K562 (cell line): Measurements from ENCODE around the gene NDST3. TPM values are rescaled to one million over a fixed set of nuclear protein-coding genes. Genes with fewer than 3 reads are reported as not detected.

Experiments used
- CBFB ChIP-seq: sonication (generic); formaldehyde crosslinking; IDR thresholded peaks from 2 replicates; pipeline ENCODE4 v1.4.0; 2020; ENCODE audit warnings: mild to moderate bottlenecking, missing genetic modification reagents
- ELF1 ChIP-seq: fragments of 200-800 bp; sonication (Bioruptor generic); IDR thresholded peaks from 2 replicates; pipeline ENCODE4 v1.6.1; 2016; ENCODE audit warnings: missing genetic modification characterization, missing compliant biosample characterization
- FOSL1 ChIP-seq: fragments of 200-800 bp; sonication (Bioruptor generic); conservative IDR thresholded peaks from 2 replicates; pipeline ENCODE4 v1.6.1; 2016; ENCODE audit warnings: missing genetic modification characterization, missing compliant biosample characterization
- FOXA1 ChIP-seq: fragments of 450-650 bp; IDR thresholded peaks from 2 replicates; pipeline ENCODE4 v1.6.1; 2016; ENCODE audit warnings: mild to moderate bottlenecking, borderline replicate concordance
- NR3C1 ChIP-seq: sonication (generic); formaldehyde crosslinking; IDR thresholded peaks from 2 replicates; pipeline ENCODE4 v1.8.1; 2022; ENCODE audit warnings: missing genetic modification reagents
- PCBP1 ChIP-seq: fragments of 200-400 bp; formaldehyde crosslinking; IDR thresholded peaks from 2 replicates; pipeline ENCODE4 v1.6.1; 2018; ENCODE audit warnings: mild to moderate bottlenecking, low read depth, low read length; ENCODE audit not compliant: poor library complexity, severe bottlenecking
- PHB ChIP-seq: fragments of 250-450 bp; sonication (Bioruptor Pico); IDR thresholded peaks from 2 replicates; pipeline ENCODE4 v1.5.0; 2021
- PHB2 ChIP-seq: fragments of 450-650 bp; IDR thresholded peaks from 2 replicates; pipeline ENCODE4 v1.6.1; 2017; ENCODE audit warnings: low read depth
- PKNOX1 ChIP-seq: fragments of 450-650 bp; IDR thresholded peaks from 2 replicates; pipeline ENCODE4 v1.6.1; 2016
- POLR2AphosphoS2 ChIP-seq: IDR thresholded peaks from 2 replicates; pipeline ENCODE4 v1.6.1; 2012; ENCODE audit warnings: low read length, improper control_type of control experiment
- PTTG1 ChIP-seq: fragments of 450-650 bp; IDR thresholded peaks from 2 replicates; pipeline ENCODE4 v1.6.1; 2016; ENCODE audit warnings: low read depth, mild to moderate bottlenecking, missing genetic modification characterization, missing compliant biosample characterization
- RFX5 ChIP-seq: IDR thresholded peaks from 2 replicates; pipeline ENCODE4 v1.6.1; 2011; ENCODE audit warnings: low read depth, mild to moderate bottlenecking, improper control_type of control experiment, low read length
- SETDB1 ChIP-seq: IDR thresholded peaks from one replicate; pipeline ENCODE4 v1.6.1; 2012; ENCODE audit warnings: low read length, control low read depth, inconsistent platforms
- TBL1XR1 ChIP-seq, 2 experiments: IDR thresholded peaks; 2 replicates each; pipeline ENCODE4 v1.6.1; 2012; ENCODE audit warnings: improper control_type of control experiment in 2 of 2, low read length in 2 of 2, mild to moderate bottlenecking in 1 of 2
- TGIF2 ChIP-seq: sonication (generic); formaldehyde crosslinking; IDR thresholded peaks from 2 replicates; pipeline ENCODE4 v1.8.1; 2022; ENCODE audit warnings: mild to moderate bottlenecking, missing genetic modification reagents, moderate library complexity
- TRIM24 ChIP-seq, 2 experiments: fragments of 450-650 bp; IDR thresholded peaks; 2 replicates each; pipeline ENCODE4 v1.6.1; 2016
- XRCC4 ChIP-seq: IDR thresholded peaks from one replicate; pipeline ENCODE4 v1.6.1; 2011; ENCODE audit not compliant: insufficient read depth, insufficient read length; ENCODE audit errors: extremely low read depth
- ZKSCAN8 ChIP-seq: fragments of 200-800 bp; sonication (Bioruptor generic); IDR thresholded peaks from 2 replicates; pipeline ENCODE4 v1.6.1; 2016; ENCODE audit warnings: missing genetic modification characterization, missing compliant biosample characterization
- ZNF134 ChIP-seq: fragments of 250-450 bp; sonication (Bioruptor Pico); conservative IDR thresholded peaks from 2 replicates; pipeline ENCODE4 v1.4.0; 2020
- ZNF561 ChIP-seq: fragments of 450-650 bp; formaldehyde crosslinking; conservative IDR thresholded peaks from 2 replicates; pipeline ENCODE4 v1.4.0; 2020; ENCODE audit warnings: mild to moderate bottlenecking, moderate library complexity
- polyA plus RNA-seq, 8 experiments: library from polyadenylated mRNA; depleted of rRNA in 4 of 8; stranded (reverse) in 5 of 8; unstranded in 3 of 8; fragments of >200 nt; fragmentation: Nextera tagmentation in 2 of 8; fragmentation: Illumina TruSeq in 1 of 8; extraction: Ambion mirVana in 2 of 8; extraction: Trizol in 1 of 8; gene quantifications; 2 replicates each; pipeline versions ENCODE4 v1.2.1 to v1.2.3, GENCODE V29; 2011 to 2014; ENCODE audit warnings: inconsistent platforms in 1 of 8, missing spikeins in 1 of 8
- total RNA-seq, 7 experiments: library from RNA; depleted of rRNA in 6 of 7; stranded (reverse); fragments of >200 nt in 6 of 7; fragmentation: Illumina TruSeq in 2 of 7; extraction: Trizol in 2 of 7; gene quantifications; 2 replicates each; pipeline versions ENCODE4 v1.2.1 to v1.2.3, GENCODE V29; 2011 to 2021; ENCODE audit warnings: low replicate concordance in 1 of 7
- TF ChIP-seq, protein P1 (sequence below): sonication (generic); formaldehyde crosslinking; IDR thresholded peaks from 2 replicates; pipeline ENCODE4 v1.8.1; 2023; ENCODE audit warnings: mild to moderate bottlenecking, missing genetic modification reagents

The NDST3 gene
- total and polyA plus RNA-seq, 9 of the 15 experiments (the other 6 are each of a cell fraction or from before 2014, with no cell fraction given) = not detected

GRCh38 chr4:118278473-118279274 lies 244.4 kb downstream of the NDST3 start (continued):
- TF ChIP-seq FOSL1 (tag) (peak; percentile 64), TBL1XR1 (IDR thresholded peaks at IDR 0.05; ENCODE audit: low read length in 2 of 2) (0 out of 4 replicates have a peak, but pooled peaks of 1 of the 2 experiments have one; percentile 26), ELF1 (tag) (0 out of 2 replicates have a peak, but pooled peaks have one; percentile 16), RFX5 (no peak), POLR2AphosphoS2 (peak; percentile 83; the same call in 1 of the 2 replicates), SETDB1 (no peak), NR3C1 (CRISPR knock-in tag) (no peak), PTTG1 (tag) (no peak), ZNF561 (CRISPR knock-in tag) (no peak), XRCC4 (no peak), TGIF2 (CRISPR knock-in tag) (peak; percentile 45; the same call in 1 of the 2 replicates), PCBP1 (no peak), PKNOX1 (no peak), ZNF134 (CRISPR knock-in tag) (no peak), FOXA1 (no peak), ZKSCAN8 (CRISPR knock-in tag) (no peak), CBFB (no peak), PHB (CRISPR knock-in tag) (no peak), TRIM24 (IDR thresholded peaks at IDR 0.05) (no peak), PHB2 (no peak)
- TF ChIP-seq, protein P1, sequence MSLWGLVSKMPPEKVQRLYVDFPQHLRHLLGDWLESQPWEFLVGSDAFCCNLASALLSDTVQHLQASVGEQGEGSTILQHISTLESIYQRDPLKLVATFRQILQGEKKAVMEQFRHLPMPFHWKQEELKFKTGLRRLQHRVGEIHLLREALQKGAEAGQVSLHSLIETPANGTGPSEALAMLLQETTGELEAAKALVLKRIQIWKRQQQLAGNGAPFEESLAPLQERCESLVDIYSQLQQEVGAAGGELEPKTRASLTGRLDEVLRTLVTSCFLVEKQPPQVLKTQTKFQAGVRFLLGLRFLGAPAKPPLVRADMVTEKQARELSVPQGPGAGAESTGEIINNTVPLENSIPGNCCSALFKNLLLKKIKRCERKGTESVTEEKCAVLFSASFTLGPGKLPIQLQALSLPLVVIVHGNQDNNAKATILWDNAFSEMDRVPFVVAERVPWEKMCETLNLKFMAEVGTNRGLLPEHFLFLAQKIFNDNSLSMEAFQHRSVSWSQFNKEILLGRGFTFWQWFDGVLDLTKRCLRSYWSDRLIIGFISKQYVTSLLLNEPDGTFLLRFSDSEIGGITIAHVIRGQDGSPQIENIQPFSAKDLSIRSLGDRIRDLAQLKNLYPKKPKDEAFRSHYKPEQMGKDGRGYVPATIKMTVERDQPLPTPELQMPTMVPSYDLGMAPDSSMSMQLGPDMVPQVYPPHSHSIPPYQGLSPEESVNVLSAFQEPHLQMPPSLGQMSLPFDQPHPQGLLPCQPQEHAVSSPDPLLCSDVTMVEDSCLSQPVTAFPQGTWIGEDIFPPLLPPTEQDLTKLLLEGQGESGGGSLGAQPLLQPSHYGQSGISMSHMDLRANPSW (CRISPR knock-in tag) = peak; percentile 65; the same call in 1 of the 2 replicates
